Measurements from ENCODE around the gene JUND. TPM values are rescaled to one million over a fixed set of nuclear protein-coding genes. Genes with fewer than 3 reads are reported as not detected.

Gene JUND
- total and polyA plus RNA-seq, 8 donors: 78.6 to 1,659 (median 323) TPM

DNA sequence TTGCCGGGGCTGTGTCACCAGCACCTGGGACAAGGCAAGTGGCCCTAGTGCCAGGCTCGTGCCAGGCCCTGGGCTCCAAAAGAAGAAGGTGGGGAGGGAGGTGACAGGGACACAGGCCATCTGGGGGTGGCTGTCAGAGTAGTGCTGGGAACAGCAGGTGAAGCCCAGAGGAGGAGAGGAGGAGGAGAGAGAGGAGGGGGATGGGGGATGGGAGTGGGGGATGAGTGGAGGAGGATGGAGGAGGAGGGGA, 22.7 kb upstream of the JUND start:
- TF ChIP-seq, protein P1, sequence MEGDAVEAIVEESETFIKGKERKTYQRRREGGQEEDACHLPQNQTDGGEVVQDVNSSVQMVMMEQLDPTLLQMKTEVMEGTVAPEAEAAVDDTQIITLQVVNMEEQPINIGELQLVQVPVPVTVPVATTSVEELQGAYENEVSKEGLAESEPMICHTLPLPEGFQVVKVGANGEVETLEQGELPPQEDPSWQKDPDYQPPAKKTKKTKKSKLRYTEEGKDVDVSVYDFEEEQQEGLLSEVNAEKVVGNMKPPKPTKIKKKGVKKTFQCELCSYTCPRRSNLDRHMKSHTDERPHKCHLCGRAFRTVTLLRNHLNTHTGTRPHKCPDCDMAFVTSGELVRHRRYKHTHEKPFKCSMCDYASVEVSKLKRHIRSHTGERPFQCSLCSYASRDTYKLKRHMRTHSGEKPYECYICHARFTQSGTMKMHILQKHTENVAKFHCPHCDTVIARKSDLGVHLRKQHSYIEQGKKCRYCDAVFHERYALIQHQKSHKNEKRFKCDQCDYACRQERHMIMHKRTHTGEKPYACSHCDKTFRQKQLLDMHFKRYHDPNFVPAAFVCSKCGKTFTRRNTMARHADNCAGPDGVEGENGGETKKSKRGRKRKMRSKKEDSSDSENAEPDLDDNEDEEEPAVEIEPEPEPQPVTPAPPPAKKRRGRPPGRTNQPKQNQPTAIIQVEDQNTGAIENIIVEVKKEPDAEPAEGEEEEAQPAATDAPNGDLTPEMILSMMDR (IDR thresholded peaks at IDR 0.05): no peak
- TF ChIP-seq POLR2A (IDR thresholded peaks at IDR 0.05) (no peak), EP300 (IDR thresholded peaks at IDR 0.05) (no peak), POLR2AphosphoS5 (IDR thresholded peaks at IDR 0.05) (no peak)
- Histone ChIP-seq H3K27ac (peak overlapping the region; percentile 95 to 98 (median 97)), H3K27me3 (no peaks in the 10 kb centered on the region), H3K36me3 (peaks cover 18 to 30% (median 22%) of the 10 kb centered on the region in 4 donors), H3K4me3 (peak overlapping the region; percentile 30 to 36 (median 34)), H3K4me1 (peaks cover 52 to 89% (median 67%) of the 10 kb centered on the region in 4 donors), H3K9me3 (no peaks in the 10 kb centered on the region)
- intact Hi-C loops (cut with DNase I; ENCODE audit: low total_unique reads): no loop called here
- WGBS, 5 donors: 0 to 10% (median 5%) methylated on average over 2 of the region's 2 CpGs
- no peak for DNase-seq

GRCh38 chr19:18301718-18302111, 20.3 kb upstream of the JUND start:
- peaks cover 47 to 68% (median 60%) of the 10 kb centered on the region in 4 donors for H3K4me1 ChIP-seq
- peak overlapping the region in 4 of 5 donors; percentile 96 to 98 (median 98) for H3K27ac ChIP-seq
- WGBS, 5 donors: 34 to 59% (median 54%) methylated on average over 4 of the region's 4 CpGs
- no peak overlapping the region for H3K4me3 ChIP-seq
- intact Hi-C loops (cut with DNase I; ENCODE audit: low total_unique reads): no loop called here
- peaks cover 0 to 5% (median 1%) of the 10 kb centered on the region in 4 donors for H3K36me3 ChIP-seq
- TF ChIP-seq EP300 (IDR thresholded peaks at IDR 0.05) (no peak), POLR2AphosphoS5 (IDR thresholded peaks at IDR 0.05) (no peak), POLR2A (IDR thresholded peaks at IDR 0.05) (no peak)
- TF ChIP-seq, protein P1 (IDR thresholded peaks at IDR 0.05): no peak
- H3K27me3 ChIP-seq: no peaks in the 10 kb centered on the region
- H3K9me3 ChIP-seq: no peaks in the 10 kb centered on the region
- no peak for DNase-seq

- Histone ChIP-seq H3K27ac (peak overlapping the region; percentile 47 to 98 (median 97)), H3K9me3 (no peaks in the 10 kb centered on the region), H3K4me3 (no peak overlapping the region), H3K27me3 (no peaks in the 10 kb centered on the region), H3K36me3 (no peaks in the 10 kb centered on the region), H3K4me1 (peaks cover 43 to 63% (median 54%) of the 10 kb centered on the region in 4 donors)
- 39 to 68% (median 43%) methylated on average over 5 to 18 of the region's 18 CpGs for WGBS, 5 donors
- intact Hi-C loops (cut with DNase I; ENCODE audit: low total_unique reads): no loop called here
- TF ChIP-seq POLR2AphosphoS5 (IDR thresholded peaks at IDR 0.05): peak in 2 of 3 donors; percentile 41 to 83
- TF ChIP-seq, protein P1 (IDR thresholded peaks at IDR 0.05): no peak
- DNase-seq: peak; percentile 72 to 86
These were observed 19.7 kb upstream of the JUND start for GRCh38 chr19:18300930-18301717.

- no peak overlapping the region for H3K4me3 ChIP-seq
- peaks cover 29 to 48% (median 40%) of the 10 kb centered on the region in 4 donors for H3K4me1 ChIP-seq
- intact Hi-C loops (cut with DNase I; ENCODE audit: low total_unique reads): no loop called here
- WGBS, 5 donors: 88 to 97% (median 96%) methylated on average over 9 of the region's 9 CpGs
- H3K27me3 ChIP-seq: no peaks in the 10 kb centered on the region
- peak overlapping the region in 2 of 5 donors; percentile 97 to 98 for H3K27ac ChIP-seq
- no peak for TF ChIP-seq POLR2AphosphoS5 (IDR thresholded peaks at IDR 0.05)
- TF ChIP-seq EP300 (IDR thresholded peaks at IDR 0.05): no peak
- TF ChIP-seq POLR2A (IDR thresholded peaks at IDR 0.05): no peak
- TF ChIP-seq, protein P1 (IDR thresholded peaks at IDR 0.05): no peak
- H3K9me3 ChIP-seq: no peaks in the 10 kb centered on the region
- H3K36me3 ChIP-seq: no peaks in the 10 kb centered on the region
- DNase-seq: no peak
These were observed 18.2 kb upstream of the JUND start for GRCh38 chr19:18299654-18300053.

All from stomach (tissue), 9 donors.